Central memory CD8-positive, alpha-beta T cell (primary cell): ENCODE measurements around the gene TTC21B.

ENCODE experiments used
- ATAC-seq: fragments of 150-1000 bp; cut with Tn5 transposase; replicated peaks from 2 replicates; pipeline ENCODE4 v1.10.0; 2022; ENCODE audit warnings: mild to moderate bottlenecking, moderate FRiP score, moderate number of reproducible peaks; ENCODE audit not compliant: poor library complexity, severe bottlenecking; ENCODE audit errors: extremely low read depth
- DNase-seq, 2 donors: peaks; one replicate each; pipeline ENCODE4 v3.0.0; 2021; ENCODE audit warnings: low spot score in 2 of 2
- H3K27ac Mint-ChIP-seq: one replicate; pipeline ENCODE4 v1.8.0; 2022; ENCODE audit warnings: low read depth, mild to moderate bottlenecking, moderate library complexity, mixed read lengths
- H3K27me3 Mint-ChIP-seq: one replicate; pipeline ENCODE4 v1.8.0; 2022; ENCODE audit warnings: mixed read lengths
- H3K36me3 Mint-ChIP-seq: one replicate; pipeline ENCODE4 v1.8.0; 2022; ENCODE audit warnings: mild to moderate bottlenecking, moderate library complexity, mixed read lengths; ENCODE audit not compliant: insufficient read depth
- H3K4me1 Mint-ChIP-seq: one replicate; pipeline ENCODE4 v1.8.0; 2022; ENCODE audit warnings: mixed read lengths
- H3K4me3 Mint-ChIP-seq: one replicate; pipeline ENCODE4 v1.8.0; 2022; ENCODE audit warnings: mild to moderate bottlenecking, moderate library complexity, mixed read lengths
- H3K9me3 Mint-ChIP-seq: one replicate; pipeline ENCODE4 v1.8.0; 2022; ENCODE audit warnings: mixed read lengths

TTC21B gene

DNA sequence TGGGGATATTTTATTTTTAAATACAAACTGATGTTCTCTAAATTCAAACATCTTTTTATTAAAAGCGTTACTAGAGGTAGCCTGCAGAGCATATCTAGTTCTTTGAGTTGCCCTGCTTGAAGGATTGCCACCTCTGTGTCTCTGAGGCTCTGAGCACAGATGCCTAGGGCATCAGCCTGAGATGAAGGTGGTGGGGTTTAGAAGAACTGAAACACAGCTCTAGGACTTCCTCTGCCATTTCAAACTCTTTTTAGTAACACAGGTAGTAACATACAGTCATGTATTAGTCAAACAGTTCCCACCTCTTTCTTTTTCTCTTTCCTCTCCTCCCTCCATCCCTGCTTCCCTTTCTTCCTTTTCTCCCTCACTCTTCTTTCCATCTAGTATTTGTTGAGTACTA lies 57.6 kb downstream of the TTC21B start:
- Mint-ChIP-seq H3K4me1 (peaks cover 11% of the 10 kb centered on the region), H3K27ac (no peak overlapping the region), H3K9me3 (no peaks in the 10 kb centered on the region), H3K27me3 (no peaks in the 10 kb centered on the region), H3K4me3 (no peak overlapping the region), H3K36me3 (peaks cover 39% of the 10 kb centered on the region)
- DNase-seq: no peak
- ATAC-seq: no peak

DNA sequence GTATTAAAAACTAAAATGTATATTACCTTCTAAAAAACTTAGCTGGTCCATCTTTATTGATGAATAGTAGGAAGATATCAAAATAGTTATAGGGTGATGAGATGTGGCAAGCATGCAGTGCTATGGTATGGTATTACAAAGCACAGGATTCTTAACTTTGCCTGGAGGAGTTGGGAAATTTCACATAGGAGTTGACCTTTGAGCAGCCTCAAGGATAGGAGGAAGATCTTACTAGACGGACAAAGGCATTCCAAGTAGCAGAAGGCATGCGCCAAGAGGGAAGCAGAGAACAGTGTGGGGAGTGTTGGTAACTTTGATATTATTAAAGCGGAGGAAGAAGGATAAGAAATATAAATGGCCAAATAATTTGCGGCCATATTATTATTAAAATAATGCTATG lies 60.0 kb downstream of the TTC21B start:
- DNase-seq (no peak), ATAC-seq (no peak)
- Mint-ChIP-seq H3K27me3 (no peaks in the 10 kb centered on the region), H3K4me1 (peaks cover 11% of the 10 kb centered on the region), H3K36me3 (peaks cover 33% of the 10 kb centered on the region), H3K9me3 (no peaks in the 10 kb centered on the region), H3K4me3 (no peak overlapping the region), H3K27ac (no peak overlapping the region)

DNA sequence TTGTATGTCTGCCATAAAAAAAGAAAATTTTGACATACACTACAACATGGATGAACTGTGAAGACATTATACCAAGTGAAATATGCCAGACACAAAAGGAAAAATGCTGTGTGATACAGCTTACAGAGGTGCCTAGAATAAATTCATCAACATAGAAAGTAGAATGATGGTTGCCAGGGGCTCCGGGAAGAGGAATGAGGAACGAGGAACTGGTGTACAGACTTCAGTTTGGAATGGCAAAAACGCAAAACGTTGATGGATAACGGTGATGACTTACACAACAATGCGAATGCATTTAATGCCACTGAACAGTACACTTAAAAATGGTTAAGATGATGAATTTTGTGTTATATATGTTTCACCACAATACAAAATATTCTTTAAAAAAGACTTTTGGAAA lies 61.0 kb downstream of the TTC21B start:
- ATAC-seq (no peak), DNase-seq (no peak)
- Mint-ChIP-seq H3K36me3 (peaks cover 26% of the 10 kb centered on the region), H3K27ac (no peak overlapping the region), H3K27me3 (no peaks in the 10 kb centered on the region), H3K9me3 (no peaks in the 10 kb centered on the region), H3K4me1 (peaks cover 11% of the 10 kb centered on the region), H3K4me3 (no peak overlapping the region)

DNA sequence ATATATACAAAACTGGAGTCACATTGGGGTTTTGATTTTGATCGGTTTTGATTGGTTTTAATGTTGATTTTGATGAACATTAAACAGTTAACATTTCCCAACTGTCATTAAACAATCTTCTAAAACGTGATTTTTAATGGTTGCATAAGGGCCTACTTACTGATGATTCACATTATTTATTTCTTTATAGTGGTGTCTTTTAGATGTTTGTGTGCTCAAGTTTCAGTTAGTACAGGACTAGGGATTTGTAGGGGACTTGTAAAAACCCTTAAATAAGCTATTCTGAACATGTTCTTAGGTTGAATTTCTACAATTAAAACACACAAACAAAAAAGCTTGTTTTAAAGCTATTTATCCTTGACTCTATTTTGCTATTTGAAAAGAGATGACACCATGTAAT lies 61.6 kb downstream of the TTC21B start:
- Mint-ChIP-seq H3K4me3 (no peak overlapping the region), H3K36me3 (peaks cover 24% of the 10 kb centered on the region), H3K4me1 (peaks cover 6% of the 10 kb centered on the region), H3K27me3 (no peaks in the 10 kb centered on the region), H3K9me3 (no peaks in the 10 kb centered on the region), H3K27ac (no peak overlapping the region)
- DNase-seq: no peak
- no peak for ATAC-seq

DNA sequence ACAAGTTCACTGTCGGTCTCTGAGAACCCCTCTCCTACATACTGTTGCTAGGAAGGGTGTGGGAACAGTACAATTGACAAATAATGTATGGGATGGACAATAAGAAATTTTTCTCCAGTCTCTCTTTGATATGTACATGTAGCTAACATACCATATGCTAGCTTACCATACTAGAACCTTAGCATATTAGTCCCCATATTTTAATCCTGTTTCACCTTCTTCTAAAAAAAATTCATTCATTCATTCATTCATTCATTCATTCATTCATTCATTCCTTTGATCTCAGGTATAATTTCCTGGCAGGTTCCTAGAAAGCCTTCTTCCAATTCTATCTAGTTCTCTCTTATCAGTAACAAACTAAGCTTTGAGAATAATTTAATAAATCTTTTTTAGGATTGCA lies 62.2 kb downstream of the TTC21B start:
- ATAC-seq: no peak
- peaks cover 24% of the 10 kb centered on the region for H3K36me3 Mint-ChIP-seq
- no peak overlapping the region for H3K27ac Mint-ChIP-seq
- no peaks in the 10 kb centered on the region for H3K27me3 Mint-ChIP-seq
- peaks cover 6% of the 10 kb centered on the region for H3K4me1 Mint-ChIP-seq
- no peak for DNase-seq
- H3K4me3 Mint-ChIP-seq: no peak overlapping the region
- no peaks in the 10 kb centered on the region for H3K9me3 Mint-ChIP-seq

DNA sequence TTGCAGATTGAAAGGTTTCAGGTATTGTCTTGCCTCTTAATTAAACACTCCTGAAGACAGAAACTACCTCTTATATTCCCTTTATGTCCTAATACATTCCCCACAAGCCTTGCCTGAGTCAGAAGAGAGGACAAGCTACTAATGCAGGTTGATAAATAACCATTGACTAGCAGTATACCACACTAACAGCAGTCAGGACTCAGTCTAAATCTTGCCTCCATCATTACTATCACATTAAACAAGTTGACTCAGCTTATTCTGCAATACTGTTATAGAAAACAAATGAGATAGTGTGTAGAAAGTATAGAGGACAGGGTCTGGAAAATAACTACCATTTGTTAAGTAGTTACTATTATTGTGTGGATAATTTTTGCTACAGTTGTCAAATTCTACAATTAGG lies 63.8 kb downstream of the TTC21B start:
- Mint-ChIP-seq H3K4me1 (peaks cover 6% of the 10 kb centered on the region), H3K27me3 (no peaks in the 10 kb centered on the region), H3K27ac (peak overlapping the region; percentile 67), H3K36me3 (peaks cover 30% of the 10 kb centered on the region), H3K9me3 (no peaks in the 10 kb centered on the region), H3K4me3 (no peak overlapping the region)
- no peak for ATAC-seq
- DNase-seq: no peak

DNA sequence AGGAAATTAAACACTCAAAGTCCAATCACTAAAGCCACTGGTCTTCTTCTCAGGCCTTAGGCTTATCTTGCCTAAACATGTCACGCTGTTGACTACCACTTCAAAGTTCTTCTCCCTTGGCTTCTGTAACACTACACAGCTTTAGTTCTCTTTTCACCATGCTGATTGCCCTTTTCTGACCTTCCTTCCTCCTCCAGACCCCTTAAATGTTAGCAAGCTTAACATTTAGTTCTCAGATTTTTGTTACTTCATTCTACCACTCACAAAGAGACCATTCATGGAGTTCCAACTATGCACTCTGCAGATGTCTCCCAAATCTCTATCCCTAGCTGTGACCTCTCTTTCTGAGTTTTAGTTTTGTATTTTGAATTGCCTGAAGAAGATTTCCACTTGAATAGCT lies 64.4 kb downstream of the TTC21B start:
- Mint-ChIP-seq H3K4me1 (peaks cover 5% of the 10 kb centered on the region), H3K27me3 (no peaks in the 10 kb centered on the region), H3K36me3 (peaks cover 36% of the 10 kb centered on the region), H3K9me3 (no peaks in the 10 kb centered on the region), H3K27ac (peak overlapping the region; percentile 67), H3K4me3 (no peak overlapping the region)
- no peak for ATAC-seq
- no peak for DNase-seq

DNA sequence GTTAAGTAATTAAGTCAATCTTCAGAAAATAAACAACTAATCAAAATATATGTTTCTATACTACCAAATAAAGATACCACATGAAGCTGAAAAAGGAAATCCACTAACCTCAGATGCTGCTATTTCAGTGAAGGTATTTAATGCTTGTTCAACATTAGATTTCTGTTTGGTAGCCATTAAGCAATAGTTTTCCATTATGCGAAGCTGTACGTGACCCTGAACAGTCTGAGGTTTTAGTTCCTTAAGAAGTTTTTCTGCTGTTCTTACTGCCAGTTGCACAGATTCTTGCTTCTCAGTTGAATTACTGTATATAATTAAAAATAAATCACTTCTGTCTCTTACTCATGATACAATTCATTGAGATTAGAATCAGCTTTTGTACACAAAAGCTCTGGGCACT lies 65.4 kb downstream of the TTC21B start:
- DNase-seq: no peak
- H3K27ac Mint-ChIP-seq: no peak overlapping the region
- peaks cover 37% of the 10 kb centered on the region for H3K36me3 Mint-ChIP-seq
- no peaks in the 10 kb centered on the region for H3K27me3 Mint-ChIP-seq
- no peaks in the 10 kb centered on the region for H3K4me1 Mint-ChIP-seq
- no peaks in the 10 kb centered on the region for H3K9me3 Mint-ChIP-seq
- no peak overlapping the region for H3K4me3 Mint-ChIP-seq
- ATAC-seq: no peak

DNA sequence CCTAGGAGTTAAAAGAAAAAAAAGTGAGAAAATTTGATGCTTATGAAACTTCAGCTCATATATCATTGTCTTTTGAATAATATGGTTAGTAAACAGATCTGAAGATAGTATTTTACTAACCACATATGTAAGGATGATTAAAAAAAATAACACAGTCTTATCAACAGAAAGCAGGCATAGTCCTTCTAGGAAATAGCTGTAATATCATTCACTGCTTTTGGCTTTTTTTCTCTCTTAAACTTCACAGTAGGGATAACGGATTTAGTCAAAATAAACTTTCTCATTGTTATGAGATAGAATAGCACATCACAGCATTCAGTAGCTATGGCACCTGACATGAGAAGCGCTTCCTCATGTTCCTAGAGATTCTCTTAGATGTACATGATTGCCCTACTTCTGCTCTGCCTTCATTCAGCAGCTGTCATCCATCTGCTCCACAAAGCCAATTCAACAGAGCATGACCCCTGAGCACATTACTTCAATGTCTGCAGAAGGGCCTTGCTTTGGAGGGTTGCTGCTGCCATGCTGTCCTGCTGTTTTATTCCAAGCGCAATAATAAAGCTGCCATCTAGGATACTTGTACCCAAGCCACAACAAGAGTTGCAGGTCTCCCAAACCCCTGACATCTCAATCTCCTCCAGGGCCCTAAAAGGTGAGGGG lies 67.0 kb downstream of the TTC21B start:
- H3K27me3 Mint-ChIP-seq: no peaks in the 10 kb centered on the region
- peak overlapping the region; percentile 50 for H3K27ac Mint-ChIP-seq
- H3K36me3 Mint-ChIP-seq: peaks cover 36% of the 10 kb centered on the region
- H3K9me3 Mint-ChIP-seq: no peaks in the 10 kb centered on the region
- no peak for DNase-seq
- no peak for ATAC-seq
- H3K4me1 Mint-ChIP-seq: no peaks in the 10 kb centered on the region
- H3K4me3 Mint-ChIP-seq: no peak overlapping the region

DNA sequence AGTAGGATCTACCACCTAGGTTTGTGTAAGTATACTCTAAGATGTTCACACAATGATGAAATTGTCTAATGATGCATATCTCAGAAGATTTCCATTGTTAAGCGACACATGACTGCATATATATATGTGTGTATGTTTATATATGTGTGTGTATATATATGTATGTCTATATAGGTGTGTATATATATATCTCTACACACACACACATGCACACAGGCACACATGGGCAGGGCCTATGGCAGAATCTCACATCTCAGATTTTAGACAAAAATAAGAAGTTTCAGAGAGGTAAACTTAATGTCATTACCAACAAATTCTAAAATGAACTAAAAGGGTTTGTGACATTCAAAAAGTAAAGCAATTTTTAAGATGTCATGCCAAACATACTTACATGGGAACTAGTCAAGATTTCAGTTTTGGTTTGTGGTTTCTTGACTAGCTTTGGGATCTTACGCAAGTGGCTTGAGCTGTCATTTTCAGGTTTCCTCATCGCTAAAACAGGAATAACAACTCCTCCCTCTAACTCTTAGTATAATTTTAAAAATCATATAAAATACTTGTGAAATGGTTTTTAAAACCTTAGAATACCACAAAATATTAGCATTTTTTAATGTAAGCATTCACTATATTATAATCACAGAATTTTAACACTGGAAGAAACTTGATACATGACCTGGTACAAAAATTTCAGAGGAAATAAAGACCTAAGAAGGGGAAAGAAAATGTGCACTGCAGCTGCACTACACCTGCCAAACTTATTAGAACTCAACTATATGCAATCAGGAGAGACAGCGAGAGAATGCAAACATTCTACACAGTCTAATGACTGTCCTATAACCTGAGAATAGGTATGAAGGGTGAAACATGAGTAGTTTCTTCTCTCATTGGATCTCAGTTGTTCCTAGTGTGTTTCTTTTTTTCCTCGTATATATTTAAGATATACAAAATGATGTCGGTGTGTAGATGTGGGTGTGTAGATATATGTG lies 75.7 kb downstream of the TTC21B start:
- Mint-ChIP-seq H3K4me3 (no peak overlapping the region), H3K9me3 (no peaks in the 10 kb centered on the region), H3K36me3 (peaks cover 10% of the 10 kb centered on the region), H3K4me1 (peaks cover 12% of the 10 kb centered on the region), H3K27ac (peak overlapping the region; percentile 57), H3K27me3 (no peaks in the 10 kb centered on the region)
- no peak for ATAC-seq
- no peak for DNase-seq

DNA sequence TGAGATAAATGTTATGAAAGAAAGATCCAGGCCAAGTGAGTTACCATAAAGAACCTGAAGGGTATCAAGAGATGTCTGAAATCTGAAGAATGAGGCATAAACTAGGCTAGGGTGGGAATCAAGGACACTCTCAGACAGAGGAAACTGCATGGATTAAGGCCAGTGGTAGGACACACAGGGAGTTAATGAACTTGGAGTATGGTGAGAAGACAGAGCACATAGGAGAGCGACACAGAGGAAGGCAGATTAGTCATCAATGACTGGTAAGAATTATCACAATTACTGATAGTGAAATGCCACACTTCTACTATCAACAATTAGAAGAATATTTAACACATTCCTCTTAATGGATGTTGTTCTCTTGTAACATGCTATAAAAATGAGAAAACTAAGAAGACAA lies 76.9 kb downstream of the TTC21B start:
- Mint-ChIP-seq H3K9me3 (no peaks in the 10 kb centered on the region), H3K4me1 (peaks cover 12% of the 10 kb centered on the region), H3K4me3 (no peak overlapping the region), H3K27me3 (no peaks in the 10 kb centered on the region), H3K27ac (peak overlapping the region; percentile 19), H3K36me3 (peaks cover 7% of the 10 kb centered on the region)
- DNase-seq (no peak), ATAC-seq (no peak)

DNA sequence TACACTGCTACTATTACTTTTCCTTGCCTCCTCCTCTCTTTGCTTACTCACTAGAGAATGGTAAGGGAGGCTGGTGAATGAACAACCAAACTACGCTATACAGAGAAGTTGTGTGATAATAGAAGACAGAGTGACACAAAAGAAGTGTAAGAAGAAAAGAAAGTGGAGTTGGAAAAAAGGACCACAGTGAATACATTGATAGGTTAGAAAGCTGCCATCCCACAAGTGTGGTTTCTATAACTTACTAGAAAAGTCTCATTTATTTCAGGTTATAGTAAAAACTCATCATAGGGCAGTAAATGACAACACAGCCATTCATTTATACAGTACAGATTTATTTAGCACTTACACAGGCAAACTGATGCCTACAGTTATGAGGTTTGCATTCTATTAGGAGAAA lies 77.3 kb downstream of the TTC21B start:
- Mint-ChIP-seq H3K4me1 (peaks cover 12% of the 10 kb centered on the region), H3K27ac (peak overlapping the region; percentile 19), H3K36me3 (peaks cover 6% of the 10 kb centered on the region), H3K4me3 (no peak overlapping the region), H3K27me3 (no peaks in the 10 kb centered on the region), H3K9me3 (no peaks in the 10 kb centered on the region)
- ATAC-seq (no peak), DNase-seq (no peak)

DNA sequence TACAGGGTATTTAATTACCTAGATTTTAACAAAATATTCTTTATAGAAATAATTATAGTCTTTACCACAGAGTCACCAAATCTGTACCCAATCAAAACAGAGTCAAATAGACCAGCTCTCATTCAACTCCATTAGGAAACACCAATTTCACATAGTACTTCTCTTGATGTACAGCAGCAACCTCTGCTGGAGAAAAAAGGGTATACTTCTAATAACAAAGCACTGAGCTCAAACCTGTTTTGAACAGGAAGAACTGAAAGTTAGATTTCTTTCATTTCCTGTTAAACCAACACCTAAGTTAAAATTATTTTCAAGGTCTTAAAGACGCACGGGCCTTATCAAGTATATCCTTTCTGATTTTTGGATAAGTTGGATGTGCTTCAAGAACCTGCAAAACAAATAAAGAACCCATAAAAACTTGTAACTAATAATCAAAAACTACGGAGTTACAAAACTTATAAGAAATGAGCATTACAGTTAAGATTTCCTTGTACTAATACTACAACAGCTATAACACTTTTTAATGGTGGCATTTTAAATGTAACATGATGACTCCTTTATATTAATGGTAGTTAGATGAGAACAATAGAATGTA lies 79.0 kb downstream of the TTC21B start:
- peak; percentile 88 for ATAC-seq
- Mint-ChIP-seq H3K27ac (no peak overlapping the region), H3K9me3 (no peaks in the 10 kb centered on the region), H3K4me3 (no peak overlapping the region), H3K27me3 (no peaks in the 10 kb centered on the region), H3K4me1 (peaks cover 12% of the 10 kb centered on the region), H3K36me3 (peaks cover 2% of the 10 kb centered on the region)
- no peak for DNase-seq
